ENCODE results near the gene CALHM6.

CALHM6 gene

GRCh38 chr6:116461331-116461931, at the start of gene CALHM6:
Gene CALHM6, plus strand, starts transcription at chr6:116461375. Its CDS starts 555 bp downstream, at chr6:116461930.
- DNase-seq (ENCODE audit: low spot score): no peak

GRCh38 chr6:116412270-116412669, 48.9 kb upstream of the CALHM6 start:
- DNase-seq (ENCODE audit: low spot score): no peak

DNA sequence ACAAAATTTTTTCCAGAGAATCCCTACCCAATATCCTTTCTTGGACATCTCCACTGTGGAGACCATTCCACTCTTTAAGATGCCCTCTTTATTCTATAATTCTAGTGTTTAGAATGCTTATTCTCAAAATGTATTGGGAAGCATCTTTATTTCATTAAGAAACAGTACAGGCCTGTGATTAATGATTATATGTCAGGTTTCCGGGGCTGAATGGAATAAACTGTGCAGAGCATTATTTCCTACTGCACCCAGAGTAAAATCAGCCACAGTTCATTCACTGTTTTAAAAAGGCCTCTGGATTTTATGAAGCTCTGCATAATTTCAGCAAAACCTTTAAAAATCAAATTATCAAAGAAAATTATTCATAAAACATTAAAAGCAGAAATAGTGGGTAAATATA, 47.8 kb upstream of the CALHM6 start:
- no peak for DNase-seq (ENCODE audit: low spot score)

GRCh38 chr6:116417661-116418060, 43.5 kb upstream of the CALHM6 start:
- no peak for DNase-seq (ENCODE audit: low spot score)

- DNase-seq (ENCODE audit: low spot score): no peak
These were observed 41.9 kb upstream of the CALHM6 start for GRCh38 chr6:116419069-116419786.

DNA sequence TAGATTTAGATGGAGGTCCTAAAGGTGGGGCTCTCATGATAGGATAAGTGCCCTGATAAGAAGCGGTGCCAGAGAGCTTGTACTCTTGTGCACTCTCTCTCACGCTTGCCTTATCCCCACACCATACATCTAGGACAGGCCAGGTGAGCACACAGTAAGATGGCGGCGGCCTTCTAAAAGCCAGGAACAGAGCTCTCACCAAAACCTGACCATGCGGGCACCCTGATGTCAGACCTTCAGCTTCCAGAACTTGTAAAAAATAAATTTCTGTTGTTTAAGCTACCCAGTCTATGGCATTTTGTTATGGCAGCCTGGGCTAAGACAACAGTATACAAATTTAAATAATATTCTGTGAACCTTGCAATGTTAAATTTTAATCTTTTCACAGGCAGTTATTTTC, 40.8 kb upstream of the CALHM6 start:
- DNase-seq (ENCODE audit: low spot score): no peak

DNA sequence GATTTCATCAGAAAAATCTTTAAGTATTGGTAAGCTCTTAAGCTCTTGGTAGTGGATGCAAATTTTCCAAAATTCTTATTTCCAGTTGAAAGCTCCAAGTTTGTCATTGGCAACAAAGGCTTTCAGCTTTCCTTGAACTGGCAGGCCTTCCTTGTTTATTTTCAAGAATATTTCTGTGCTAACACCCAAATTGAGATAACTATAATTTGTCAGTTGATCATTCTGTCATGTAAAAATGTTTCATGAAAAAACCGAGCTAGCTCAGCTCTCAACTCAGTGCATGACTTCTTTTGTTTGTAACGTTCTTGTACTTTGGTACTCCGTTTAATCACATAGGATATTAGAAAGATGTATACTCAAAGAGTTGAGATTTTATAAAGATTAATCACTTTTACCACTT, 38.9 kb upstream of the CALHM6 start:
- DNase-seq (ENCODE audit: low spot score): no peak

- no peak for DNase-seq (ENCODE audit: low spot score)
These were observed 37.2 kb upstream of the CALHM6 start for GRCh38 chr6:116424001-116424400.

DNA sequence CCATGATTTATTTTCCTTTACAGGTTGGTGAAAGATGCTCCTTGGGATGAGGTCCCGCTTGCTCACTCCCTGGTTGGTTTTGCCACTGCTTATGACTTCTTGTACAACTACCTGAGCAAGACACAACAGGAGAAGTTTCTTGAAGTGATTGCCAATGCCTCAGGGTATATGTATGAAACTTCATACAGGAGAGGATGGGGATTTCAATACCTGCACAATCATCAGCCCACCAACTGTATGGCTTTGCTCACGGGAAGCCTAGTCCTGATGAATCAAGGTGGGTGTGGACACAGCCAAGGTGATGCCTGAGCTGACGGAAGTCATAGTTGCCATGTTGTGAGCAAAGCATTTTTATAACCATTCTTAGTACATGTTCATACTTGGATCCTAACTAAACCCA, 34.6 kb upstream of the CALHM6 start:
- DNase-seq (ENCODE audit: low spot score): no peak

DNA sequence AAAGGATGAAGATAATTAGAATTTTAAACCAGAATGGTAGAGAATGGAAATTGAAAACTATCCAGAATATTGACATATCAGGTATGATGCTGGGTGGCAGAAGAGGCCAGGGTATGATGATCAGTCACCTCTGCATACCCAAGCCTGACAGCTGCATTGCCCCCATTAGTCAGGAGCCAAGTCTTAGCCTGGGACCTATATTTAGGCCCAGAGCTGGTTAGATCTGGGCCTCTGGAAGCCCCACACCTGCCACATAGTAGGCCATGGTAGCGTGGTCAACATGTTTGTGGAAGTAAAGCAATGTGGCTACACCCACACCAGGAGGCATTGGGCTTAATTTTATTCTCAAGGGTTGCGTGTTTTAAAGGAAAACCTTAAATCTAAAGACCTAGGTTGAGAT, 32.1 kb upstream of the CALHM6 start:
- no peak for DNase-seq (ENCODE audit: low spot score)

- DNase-seq (ENCODE audit: low spot score): no peak
These were observed 30.3 kb upstream of the CALHM6 start for GRCh38 chr6:116430860-116431259.

- no peak for DNase-seq (ENCODE audit: low spot score)
These were observed 29.1 kb upstream of the CALHM6 start for GRCh38 chr6:116431964-116432595.

- DNase-seq (ENCODE audit: low spot score): no peak
These were observed 27.9 kb upstream of the CALHM6 start for GRCh38 chr6:116433206-116433712.

DNA sequence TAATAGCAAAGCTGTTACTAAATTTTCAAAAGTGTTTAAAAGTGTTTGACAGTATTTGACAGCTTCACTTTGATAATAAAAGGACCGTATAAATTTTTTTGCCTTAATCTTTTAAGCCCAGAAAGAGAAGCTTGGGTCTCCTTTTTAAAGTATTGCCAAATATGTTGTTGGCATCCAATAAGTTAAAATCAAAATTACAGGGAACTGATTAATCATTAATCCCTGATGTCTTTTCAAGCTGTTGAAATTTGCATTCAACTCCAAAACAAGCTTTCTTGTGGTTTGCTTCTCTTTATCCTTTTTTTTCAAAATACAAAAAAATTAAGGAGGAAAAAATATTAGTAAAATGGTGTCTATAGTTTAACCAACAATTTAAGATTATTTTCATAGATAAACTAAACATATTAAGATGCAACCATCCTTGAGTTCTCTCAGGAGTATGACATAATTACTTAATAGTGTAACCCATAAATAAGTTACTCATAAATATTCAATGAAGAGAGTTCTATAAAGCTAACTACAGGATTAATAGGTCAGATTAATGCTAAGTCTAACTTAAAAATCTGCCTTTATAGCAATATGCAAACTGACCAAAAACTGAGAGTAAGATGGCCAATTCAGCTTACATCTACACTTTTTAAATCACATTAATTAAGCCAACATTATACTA, 27.0 kb upstream of the CALHM6 start:
- no peak for DNase-seq (ENCODE audit: low spot score)

- DNase-seq (ENCODE audit: low spot score): no peak
These were observed 24.6 kb upstream of the CALHM6 start for GRCh38 chr6:116436586-116436985.

- DNase-seq (ENCODE audit: low spot score): no peak
These were observed 23.5 kb upstream of the CALHM6 start for GRCh38 chr6:116437656-116438055.

DNA sequence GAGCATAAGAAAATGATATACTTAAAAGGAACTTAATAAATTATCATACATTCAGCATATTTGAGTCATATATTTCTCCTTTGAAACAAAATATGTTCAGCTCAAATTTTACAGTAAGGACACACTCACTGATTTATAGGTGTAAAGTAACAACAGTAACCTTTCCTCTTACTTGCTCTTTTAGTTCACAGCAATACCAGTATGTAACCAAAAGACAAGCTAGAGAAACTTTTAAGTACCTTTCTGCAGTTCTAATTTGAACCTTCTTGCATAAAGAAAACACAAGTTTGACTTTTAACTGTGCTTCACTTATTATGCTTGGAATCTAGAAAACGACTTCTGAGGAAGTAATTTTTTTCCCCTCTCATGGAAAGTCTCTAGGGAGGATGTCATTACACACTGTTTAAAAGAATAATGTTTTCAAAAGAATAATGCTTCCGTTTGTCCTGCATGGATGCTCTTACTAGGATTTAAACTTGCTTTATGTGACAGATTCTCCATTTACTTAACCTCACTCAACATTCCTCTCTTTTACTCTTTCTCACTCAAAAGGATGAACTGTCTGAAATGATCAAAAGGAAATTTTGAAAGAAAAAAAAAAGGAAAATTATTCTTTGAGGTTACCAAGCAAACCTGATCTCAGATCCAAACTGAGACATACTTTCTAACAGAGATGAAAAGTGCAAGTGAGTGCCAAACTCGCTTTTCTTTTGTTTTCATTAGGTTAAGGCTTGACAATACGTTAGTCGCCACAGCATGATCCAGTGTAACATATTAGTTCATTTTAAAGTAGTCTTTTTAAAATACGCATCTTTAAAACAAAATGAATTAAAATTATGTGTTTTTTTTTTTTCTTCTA, 22.4 kb upstream of the CALHM6 start:
- no peak for DNase-seq (ENCODE audit: low spot score)

- no peak for DNase-seq (ENCODE audit: low spot score)
These were observed 21.6 kb upstream of the CALHM6 start for GRCh38 chr6:116439522-116440051.

- no peak for DNase-seq (ENCODE audit: low spot score)
These were observed 18.1 kb upstream of the CALHM6 start for GRCh38 chr6:116443105-116443504.

- no peak for DNase-seq (ENCODE audit: low spot score)
These were observed 17.1 kb upstream of the CALHM6 start for GRCh38 chr6:116444092-116444491.

DNA sequence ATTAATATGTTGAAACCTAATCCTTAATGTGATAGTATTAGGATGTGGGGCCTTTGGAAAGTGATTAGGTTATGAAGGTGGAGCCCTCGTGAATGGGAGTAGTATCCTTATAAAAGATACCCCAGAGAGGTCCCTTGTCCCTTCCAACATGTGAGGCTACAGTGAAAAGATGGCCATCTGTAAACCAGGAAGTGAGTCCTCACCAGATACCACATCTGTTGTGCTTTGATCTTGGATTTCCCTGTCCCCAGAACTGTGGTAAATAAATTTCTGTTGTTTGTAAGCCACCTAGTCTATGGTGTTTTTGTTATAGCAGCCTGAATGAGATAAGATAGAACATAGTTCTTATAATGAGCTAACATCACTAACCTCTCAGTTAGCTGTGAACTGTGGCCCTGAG, 16.6 kb upstream of the CALHM6 start:
- DNase-seq (ENCODE audit: low spot score): no peak
